ENCODE measurements around the gene MAPRE3.

Gene MAPRE3

DNA sequence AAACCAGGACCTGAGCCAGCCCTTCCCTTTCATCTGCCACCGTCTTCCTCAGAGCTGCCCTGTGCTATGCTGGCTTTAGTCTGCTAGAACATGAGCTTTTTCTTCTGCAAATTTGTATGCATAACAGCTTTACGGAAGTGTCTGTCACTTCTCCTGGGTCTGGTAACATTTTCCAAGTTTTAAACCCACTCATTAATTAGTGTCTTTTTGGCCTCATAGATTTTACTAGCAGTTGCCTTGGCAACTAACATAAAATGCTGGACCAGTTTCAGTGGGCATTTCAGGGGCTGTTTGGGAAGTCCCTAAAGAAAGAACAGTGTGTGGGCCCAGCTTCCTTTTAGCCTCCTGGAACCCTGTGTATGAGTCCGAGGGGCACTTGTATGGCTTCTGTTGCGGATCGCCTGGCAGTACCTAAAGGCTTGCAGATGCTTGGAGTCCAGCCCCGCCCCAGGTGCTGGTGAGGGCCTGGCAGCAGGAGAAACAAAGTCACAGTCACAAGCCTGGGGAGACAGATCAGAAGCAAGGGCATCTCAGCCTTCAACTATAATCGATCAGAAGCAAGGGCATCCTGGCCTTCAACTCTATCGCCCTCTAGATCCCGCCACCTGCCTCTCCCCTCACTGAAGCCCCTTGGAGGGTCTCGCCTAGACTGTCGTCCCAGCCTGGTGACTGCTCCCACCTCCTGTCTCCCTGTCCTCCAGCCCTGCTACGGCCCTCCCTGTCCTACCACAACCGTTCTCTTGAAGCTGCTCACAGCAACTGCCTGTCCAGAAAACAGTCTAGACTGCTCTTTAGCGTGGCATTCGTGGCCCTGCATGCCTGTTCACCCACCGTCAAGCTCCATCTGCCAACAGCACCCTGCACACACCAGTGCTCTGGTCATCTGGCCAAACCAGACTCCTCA lies 36.8 kb upstream of the MAPRE3 start:
- H3K9me3 ChIP-seq (replicated peaks in 1 of 11), result no peaks in the 10 kb centered on the region
- no peaks in the 10 kb centered on the region for H3K4me1 ChIP-seq
- TF ChIP-seq Cebpa-rat (IDR thresholded peaks at IDR 0.05), result no peak
- no peak overlapping the region for H3K4me2 ChIP-seq
- no peaks in the 10 kb centered on the region for H3K27me3 ChIP-seq
- no peak overlapping the region for H3K4me3 ChIP-seq
- H4K20me1 ChIP-seq, result no peaks in the 10 kb centered on the region; a peak in 1 of 22 replicates
- no peak overlapping the region for H3K9ac ChIP-seq
- H3K27ac ChIP-seq, result no peak overlapping the region
- no peaks in the 10 kb centered on the region for H3K36me3 ChIP-seq

- Histone ChIP-seq H3K9ac (no peak overlapping the region), H3K4me2 (no peak overlapping the region), H4K20me1 (no peaks in the 10 kb centered on the region; a peak in 1 of 22 replicates)
Measured at GRCh38 chr2:26934335-26934724, 36.1 kb upstream of the MAPRE3 start.

GRCh38 chr2:26934985-26935384 lies 35.5 kb upstream of the MAPRE3 start:
- H3K27me3 ChIP-seq, result no peaks in the 10 kb centered on the region
- no peak overlapping the region for H3K4me2 ChIP-seq
- no peaks in the 10 kb centered on the region for H3K4me1 ChIP-seq
- no peak overlapping the region for H3K4me3 ChIP-seq
- H3K27ac ChIP-seq, result no peak overlapping the region
- no peaks in the 10 kb centered on the region; a peak in 1 of 22 replicates for H4K20me1 ChIP-seq
- H3K9ac ChIP-seq, result no peak overlapping the region
- TF ChIP-seq Cebpa-rat (IDR thresholded peaks at IDR 0.05), result no peak
- no peaks in the 10 kb centered on the region for H3K36me3 ChIP-seq
- no peaks in the 10 kb centered on the region for H3K9me3 ChIP-seq (replicated peaks in 1 of 11)

More at GRCh38 chr2:26934335-26934724, 36.1 kb upstream of the MAPRE3 start:
- no peaks in the 10 kb centered on the region for H3K36me3 ChIP-seq
- no peaks in the 10 kb centered on the region for H3K4me1 ChIP-seq
- no peaks in the 10 kb centered on the region for H3K9me3 ChIP-seq (replicated peaks in 1 of 11)
- H3K27me3 ChIP-seq, result no peaks in the 10 kb centered on the region
- TF ChIP-seq Cebpa-rat (IDR thresholded peaks at IDR 0.05), result no peak
- H3K27ac ChIP-seq, result no peak overlapping the region
- H3K4me3 ChIP-seq, result no peak overlapping the region

DNA sequence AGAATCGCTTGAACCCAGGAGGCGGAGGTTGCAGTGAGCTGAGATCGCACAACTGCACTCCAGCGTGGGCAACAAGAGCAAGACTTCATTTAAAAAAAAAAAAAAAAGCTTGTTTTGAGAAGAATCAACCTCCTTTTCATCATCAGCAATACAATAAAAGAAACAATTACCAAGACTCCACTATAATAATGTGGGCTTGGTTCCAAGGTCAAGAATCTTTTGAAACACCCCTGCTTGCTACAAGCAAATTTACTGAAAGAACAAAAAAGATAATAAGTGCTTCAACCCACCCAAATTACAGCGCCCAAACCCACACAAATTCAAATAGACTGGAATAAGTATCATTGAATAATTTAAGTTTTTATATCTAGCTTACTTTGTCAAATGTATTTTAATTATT lies 33.6 kb upstream of the MAPRE3 start:
- H3K27ac ChIP-seq, result no peak overlapping the region
- no peak overlapping the region for H3K4me2 ChIP-seq
- H3K9ac ChIP-seq, result no peak overlapping the region
- no peaks in the 10 kb centered on the region; a peak in 1 of 22 replicates for H4K20me1 ChIP-seq
- TF ChIP-seq Cebpa-rat (IDR thresholded peaks at IDR 0.05), result no peak
- H3K27me3 ChIP-seq, result no peaks in the 10 kb centered on the region
- H3K36me3 ChIP-seq, result no peaks in the 10 kb centered on the region
- no peaks in the 10 kb centered on the region for H3K9me3 ChIP-seq (replicated peaks in 1 of 11)
- no peak overlapping the region for H3K4me3 ChIP-seq
- no peaks in the 10 kb centered on the region for H3K4me1 ChIP-seq

DNA sequence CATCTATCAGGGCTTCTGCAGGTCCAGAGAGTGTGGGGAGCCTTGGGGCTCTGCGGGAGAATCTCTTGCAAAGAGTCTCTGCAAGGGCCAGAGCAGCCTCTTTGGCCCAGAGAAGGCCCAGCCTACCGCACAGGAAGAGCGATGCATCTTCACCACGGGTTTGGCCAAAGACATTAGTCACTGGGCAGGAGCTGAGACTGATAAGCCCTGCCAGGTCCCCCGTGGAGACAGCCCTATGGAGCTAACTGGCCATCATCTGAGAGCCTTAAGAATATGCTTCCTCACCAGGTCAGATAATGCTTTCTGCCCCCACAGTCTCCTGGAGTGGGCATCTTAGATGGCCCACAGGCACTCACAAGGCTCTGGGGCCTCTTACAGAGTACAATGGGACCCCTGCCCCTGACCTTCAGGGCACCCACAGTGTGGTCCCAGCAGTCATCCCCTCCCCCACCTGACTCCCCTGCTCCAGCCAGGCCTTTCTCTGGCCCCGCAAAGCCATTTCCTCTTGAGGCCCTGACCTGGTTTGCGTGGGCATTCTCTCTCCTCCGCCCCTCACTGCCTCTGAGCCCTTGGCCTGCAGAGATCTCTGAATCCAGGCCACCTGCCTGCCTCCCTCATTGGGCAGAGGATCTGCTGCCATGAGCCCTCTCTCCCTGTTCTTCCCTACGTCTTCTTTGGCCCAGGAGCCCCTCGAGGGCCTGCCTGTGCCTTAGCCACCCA lies 31.9 kb upstream of the MAPRE3 start:
- Histone ChIP-seq H3K27ac (no peak overlapping the region), H3K36me3 (no peaks in the 10 kb centered on the region), H3K9ac (no peak overlapping the region), H3K4me3 (no peak overlapping the region), H3K4me2 (no peak overlapping the region), H4K20me1 (peaks cover 0 to 4% (median 0%) of the 10 kb centered on the region in 11 experiments; a peak in 1 of 22 replicates), H3K9me3 (replicated peaks in 1 of 11) (no peaks in the 10 kb centered on the region), H3K27me3 (no peaks in the 10 kb centered on the region), H3K4me1 (no peaks in the 10 kb centered on the region)
- TF ChIP-seq Cebpa-rat (IDR thresholded peaks at IDR 0.05), result no peak

DNA sequence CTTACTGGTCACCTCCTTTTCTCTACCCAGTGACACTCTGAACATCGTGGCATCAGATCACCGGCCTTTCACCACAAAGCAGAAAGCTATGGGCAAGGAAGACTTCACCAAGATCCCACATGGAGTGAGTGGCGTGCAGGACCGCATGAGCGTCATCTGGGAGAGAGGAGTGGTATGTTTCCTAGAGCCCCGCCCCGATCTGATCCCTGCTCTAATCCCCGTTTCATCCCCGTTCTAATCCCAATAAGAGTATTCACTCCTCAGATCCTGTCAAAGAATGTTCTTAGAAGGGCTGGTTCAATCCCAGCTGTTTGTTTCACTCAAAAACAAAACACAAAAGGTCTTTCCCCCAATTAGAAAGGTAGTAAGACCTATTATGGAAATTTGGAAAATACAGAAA lies 30.4 kb upstream of the MAPRE3 start:
- Histone ChIP-seq H3K4me1 (no peaks in the 10 kb centered on the region), H4K20me1 (peaks cover 0 to 4% (median 0%) of the 10 kb centered on the region in 11 experiments; a peak in 1 of 22 replicates), H3K9ac (no peak overlapping the region), H3K4me2 (no peak overlapping the region), H3K4me3 (no peak overlapping the region), H3K36me3 (no peaks in the 10 kb centered on the region), H3K27me3 (no peaks in the 10 kb centered on the region), H3K9me3 (replicated peaks in 1 of 11) (no peaks in the 10 kb centered on the region), H3K27ac (no peak overlapping the region)
- no peak for TF ChIP-seq Cebpa-rat (IDR thresholded peaks at IDR 0.05)

DNA sequence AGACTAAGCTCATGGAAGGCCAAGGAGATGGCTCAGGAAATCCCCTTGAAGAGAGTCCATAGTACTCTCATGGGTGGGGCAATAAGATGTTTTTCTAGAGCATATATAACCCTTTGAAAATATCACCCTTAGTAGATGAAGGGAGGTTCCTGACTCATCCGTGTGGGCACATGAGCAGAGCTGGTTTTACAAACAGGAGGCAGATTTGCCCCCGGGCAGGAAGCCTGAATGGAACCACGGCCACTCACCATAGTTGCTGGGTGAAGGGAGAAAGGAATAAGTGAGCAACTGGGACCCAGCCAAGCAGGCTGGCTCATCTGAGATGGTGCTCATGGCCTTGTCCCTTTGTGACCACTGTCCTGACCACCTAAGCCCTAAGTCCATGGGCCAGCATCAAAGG lies 29.0 kb upstream of the MAPRE3 start:
- Histone ChIP-seq H3K9ac (no peak overlapping the region), H3K27ac (no peak overlapping the region), H4K20me1 (peaks cover 0 to 4% (median 0%) of the 10 kb centered on the region in 11 experiments; a peak in 1 of 22 replicates), H3K36me3 (no peaks in the 10 kb centered on the region), H3K9me3 (replicated peaks in 1 of 11) (no peaks in the 10 kb centered on the region), H3K27me3 (no peaks in the 10 kb centered on the region), H3K4me1 (no peaks in the 10 kb centered on the region), H3K4me2 (no peak overlapping the region), H3K4me3 (no peak overlapping the region)
- TF ChIP-seq Cebpa-rat (IDR thresholded peaks at IDR 0.05), result no peak

GRCh38 chr2:26942543-26943295 lies 27.7 kb upstream of the MAPRE3 start:
- Histone ChIP-seq H3K9ac (no peak overlapping the region), H3K4me2 (no peak overlapping the region), H3K4me3 (no peak overlapping the region), H3K36me3 (no peaks in the 10 kb centered on the region), H3K27me3 (no peaks in the 10 kb centered on the region), H3K27ac (no peak overlapping the region), H3K9me3 (replicated peaks in 1 of 11) (no peaks in the 10 kb centered on the region), H3K4me1 (no peaks in the 10 kb centered on the region; a peak in 1 of 20 replicates), H4K20me1 (peaks cover 0 to 4% (median 0%) of the 10 kb centered on the region in 11 experiments; a peak in 1 of 22 replicates)
- TF ChIP-seq Cebpa-rat (IDR thresholded peaks at IDR 0.05), result no peak

Measured in BLaER1 treated with 17β-estradiol and CSF1 and Interleukin-3, amounts not matched to agents 10 nM and 100 nM (cell line).